HG03280 (cell line): ENCODE results near the gene CCT2.

Experiments
- ATAC-seq: cut with Tn5 transposase; IDR thresholded peaks from one replicate; pipeline ENCODE4 v1.9.1; 2021; ENCODE audit warnings: mild to moderate bottlenecking, moderate library complexity; ENCODE audit not compliant: unreplicated experiment

Gene CCT2

GRCh38 chr12:69585189-69586062 is at the start of gene CCT2:
Gene CCT2, plus strand, starts transcription at chr12:69585459. Its CDS starts 63 bp downstream, at chr12:69585522.
- peak; percentile 95 for ATAC-seq

GRCh38 chr12:69540987-69541386 is 44.3 kb upstream of the CCT2 start:
- no peak for ATAC-seq

GRCh38 chr12:69544087-69544486 is 41.2 kb upstream of the CCT2 start:
- no peak for ATAC-seq

- no peak for ATAC-seq
Observed at GRCh38 chr12:69545081-69545480, 40.2 kb upstream of the CCT2 start.

GRCh38 chr12:69546693-69547438 is 38.4 kb upstream of the CCT2 start:
- ATAC-seq: no peak

- ATAC-seq: no peak
Observed at GRCh38 chr12:69548687-69549086, 36.6 kb upstream of the CCT2 start.

- ATAC-seq: no peak
Observed at GRCh38 chr12:69550569-69551350, 34.5 kb upstream of the CCT2 start.

GRCh38 chr12:69553628-69554248 is 31.5 kb upstream of the CCT2 start:
- ATAC-seq: no peak

- no peak for ATAC-seq
Observed at GRCh38 chr12:69555461-69555860, 29.8 kb upstream of the CCT2 start.

GRCh38 chr12:69556383-69556782 is 28.9 kb upstream of the CCT2 start:
- ATAC-seq: no peak

- ATAC-seq: no peak
Observed at GRCh38 chr12:69563166-69563762, 22.0 kb upstream of the CCT2 start.

GRCh38 chr12:69566603-69567002 is 18.7 kb upstream of the CCT2 start:
- ATAC-seq: no peak

- ATAC-seq: no peak
Observed at GRCh38 chr12:69569236-69569635, 16.0 kb upstream of the CCT2 start.

- ATAC-seq: no peak
Observed at GRCh38 chr12:69570000-69570516, 15.2 kb upstream of the CCT2 start.

GRCh38 chr12:69570545-69571399 is 14.5 kb upstream of the CCT2 start:
- ATAC-seq: peak; percentile 82

GRCh38 chr12:69575346-69575745 is 9.9 kb upstream of the CCT2 start:
- no peak for ATAC-seq

GRCh38 chr12:69578283-69578682 is 7.0 kb upstream of the CCT2 start:
- ATAC-seq: no peak

GRCh38 chr12:69579029-69579428 is 6.2 kb upstream of the CCT2 start:
- no peak for ATAC-seq

- no peak for ATAC-seq
Observed at GRCh38 chr12:69580074-69580473, 5.2 kb upstream of the CCT2 start.
